Raji (cell line): ENCODE data around the gene PLAC8L1.

Source experiments
- POLR2A ChIP-seq: IDR thresholded peaks from 2 replicates; pipeline ENCODE4 v1.6.1; 2011; ENCODE audit warnings: low read depth, low read length, control low read depth; ENCODE audit not compliant: insufficient read depth

The PLAC8L1 gene

DNA sequence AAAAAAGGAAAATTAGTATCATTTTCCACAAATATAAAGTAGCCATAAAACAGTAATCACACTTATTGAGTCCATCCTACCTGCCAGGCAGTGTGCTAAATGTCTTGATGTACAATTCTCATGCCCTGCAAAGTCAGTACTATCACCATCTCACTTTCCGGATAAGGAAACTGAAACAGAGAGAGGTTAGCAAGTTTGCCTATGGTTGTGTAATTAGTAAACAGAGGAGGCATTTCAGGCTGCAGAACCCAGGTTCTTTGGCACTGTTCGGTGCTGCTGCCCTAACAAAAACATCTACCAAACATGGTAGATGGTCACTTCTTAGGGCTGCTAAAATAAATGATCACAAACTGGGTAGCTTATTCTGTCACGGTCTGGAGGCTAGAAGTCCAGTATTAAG, 22.6 kb downstream of the PLAC8L1 start:
- TF ChIP-seq POLR2A = no peak

DNA sequence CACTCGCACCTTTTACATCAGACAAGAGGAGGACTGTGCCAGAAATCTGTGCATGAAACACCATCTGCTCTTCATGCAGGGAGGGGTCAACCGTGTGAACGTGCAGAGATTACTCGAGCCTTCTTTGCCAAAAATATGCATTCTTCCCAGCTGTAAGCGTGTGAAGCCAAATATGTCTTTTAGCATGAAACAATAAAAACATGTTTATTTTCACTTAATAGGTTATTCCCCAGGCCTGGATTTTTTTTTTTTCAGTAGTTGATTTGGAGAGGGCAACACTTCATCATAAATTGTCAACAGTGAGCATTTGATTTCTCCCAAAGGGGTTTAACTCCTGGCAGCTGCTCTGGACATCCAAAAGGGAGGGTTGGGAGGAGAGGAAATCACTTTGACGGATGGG, 23.8 kb downstream of the PLAC8L1 start:
- no peak for TF ChIP-seq POLR2A

DNA sequence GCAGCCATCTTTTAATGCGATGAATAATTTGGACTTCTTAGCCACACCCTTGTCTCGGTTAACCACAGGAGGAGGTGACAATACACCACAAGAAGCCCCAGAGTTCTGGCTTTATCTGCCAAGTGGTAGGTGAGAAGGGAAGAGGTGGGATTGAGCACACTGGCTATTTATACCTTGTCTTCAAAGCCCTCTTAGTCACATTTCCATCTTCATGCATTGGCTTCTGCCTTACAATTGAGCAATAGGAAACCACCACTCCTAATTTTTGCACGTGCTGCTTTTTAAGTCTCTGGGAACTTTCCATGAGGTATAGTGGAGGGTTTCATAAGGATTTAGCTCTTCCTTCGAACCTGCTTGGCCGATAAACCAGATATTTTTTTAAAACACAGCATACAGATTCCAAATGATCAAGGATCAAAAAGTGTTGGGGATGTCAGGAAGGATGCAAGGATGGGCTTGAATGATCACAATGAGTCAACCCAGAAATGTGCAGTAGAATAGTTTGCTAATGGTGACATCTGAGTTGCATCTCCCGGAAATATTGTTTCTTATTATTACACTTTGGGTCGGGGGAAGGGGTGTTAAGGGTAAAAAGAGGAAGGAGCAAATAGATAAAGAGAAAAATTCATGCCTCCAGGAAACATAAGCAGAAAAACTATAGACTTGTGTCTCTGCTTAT, 25.5 kb downstream of the PLAC8L1 start:
- no peak for TF ChIP-seq POLR2A

DNA sequence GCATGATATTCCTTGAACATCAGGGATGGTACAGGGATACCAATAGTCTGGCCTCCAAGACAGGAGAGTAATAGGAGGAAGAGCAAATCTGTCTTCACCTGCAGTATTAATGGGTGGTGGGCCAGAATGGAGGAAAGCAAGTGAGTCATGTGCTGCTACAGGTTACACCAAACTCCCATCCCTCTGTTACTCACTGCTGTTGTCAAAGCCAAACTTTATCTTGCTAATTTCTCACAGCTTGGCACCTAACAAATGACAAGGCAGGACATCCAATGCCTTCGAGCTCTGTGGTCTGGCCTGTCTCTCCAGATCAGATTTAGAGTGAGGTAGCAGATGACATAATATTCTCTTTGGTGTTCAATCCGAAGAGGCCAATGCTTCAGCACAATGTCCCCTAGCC, 26.8 kb downstream of the PLAC8L1 start:
- no peak for TF ChIP-seq POLR2A

DNA sequence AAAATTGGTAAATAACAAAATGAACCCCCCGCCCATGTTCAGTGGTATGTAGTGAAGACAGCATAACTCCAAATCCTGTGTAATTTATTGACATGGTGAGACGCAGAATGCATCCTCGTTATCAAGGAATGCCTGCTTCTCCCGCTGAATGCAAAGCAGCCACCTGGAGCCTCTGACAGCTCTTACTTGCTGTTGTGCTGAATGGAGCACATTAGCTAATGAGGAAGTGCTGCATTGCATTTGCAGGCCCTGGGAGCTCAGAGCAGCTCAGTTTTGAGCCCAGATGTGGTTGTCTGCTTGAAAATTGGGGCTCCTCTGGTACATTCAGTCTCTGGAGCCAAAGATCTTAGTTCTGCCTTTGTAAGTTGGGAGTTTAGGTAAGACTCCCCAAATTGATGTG, 28.9 kb downstream of the PLAC8L1 start:
- TF ChIP-seq POLR2A = no peak

DNA sequence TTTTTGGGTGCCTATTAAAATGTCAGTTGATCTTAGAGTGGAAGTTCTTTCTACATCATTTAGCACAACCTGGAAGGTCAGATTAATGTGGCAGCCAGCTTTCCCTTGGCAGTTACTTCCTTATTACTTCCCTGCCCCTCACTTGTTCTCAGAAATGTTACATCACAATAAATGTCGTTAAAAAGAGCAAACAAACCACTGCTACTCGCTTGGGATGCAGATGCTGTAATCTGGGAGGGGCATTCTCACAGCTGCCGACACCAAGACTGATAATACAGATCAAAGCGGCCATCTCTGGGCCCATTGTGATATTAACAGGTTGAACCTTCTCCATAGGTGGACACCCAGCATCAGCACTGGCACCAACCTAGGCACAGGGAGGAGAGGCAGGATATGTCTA, 29.3 kb downstream of the PLAC8L1 start:
- TF ChIP-seq POLR2A = no peak

DNA sequence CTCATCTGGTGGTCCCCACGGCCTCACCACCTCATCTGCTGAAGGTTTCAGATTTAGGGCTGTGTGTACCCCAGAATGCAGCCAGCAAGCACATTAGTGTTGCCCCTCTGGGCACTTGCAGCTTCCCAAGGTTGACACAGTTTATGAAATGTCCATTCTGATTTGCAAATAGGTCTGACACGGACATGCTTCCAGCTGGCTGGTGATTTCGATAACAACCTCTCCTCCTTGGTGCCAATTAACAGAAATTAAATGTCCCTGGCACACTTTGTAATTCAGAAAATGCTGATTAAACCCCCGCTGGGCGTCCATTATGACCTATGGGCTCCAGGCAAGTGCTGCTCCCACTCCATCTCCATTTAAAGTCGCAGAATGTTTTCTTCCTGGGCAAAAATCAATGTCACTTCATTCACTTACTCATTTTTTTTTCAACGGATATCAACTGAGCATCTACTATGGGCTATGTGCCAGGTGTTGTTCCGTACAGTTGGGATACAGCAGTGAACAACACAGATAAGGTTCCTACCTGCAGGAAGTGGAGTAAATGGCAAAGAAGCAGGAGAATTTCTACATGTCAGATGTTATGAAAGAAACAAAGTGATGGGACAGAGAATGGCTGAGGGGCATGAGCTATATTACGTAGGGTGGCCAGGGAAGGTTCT, 32.0 kb downstream of the PLAC8L1 start:
- no peak for TF ChIP-seq POLR2A

DNA sequence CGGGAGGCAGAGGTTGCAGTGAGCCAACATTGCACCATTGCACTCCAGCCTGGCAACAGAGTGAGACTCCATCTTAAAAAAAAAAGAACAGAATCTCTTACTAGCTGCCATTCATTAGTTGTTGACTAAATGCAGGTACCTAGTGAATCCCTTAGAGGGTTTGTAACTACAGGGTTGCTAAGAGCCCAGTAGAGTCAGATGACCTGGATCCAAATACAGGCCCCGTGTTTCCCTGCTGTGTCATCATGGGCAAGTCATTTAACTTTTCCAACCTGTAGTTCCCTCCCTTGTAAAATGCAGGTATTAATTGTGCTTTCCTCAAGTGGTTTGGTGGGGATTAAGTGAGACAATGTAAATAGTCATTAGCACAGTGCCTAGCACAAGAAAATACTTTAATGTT, 32.8 kb downstream of the PLAC8L1 start:
- no peak for TF ChIP-seq POLR2A

DNA sequence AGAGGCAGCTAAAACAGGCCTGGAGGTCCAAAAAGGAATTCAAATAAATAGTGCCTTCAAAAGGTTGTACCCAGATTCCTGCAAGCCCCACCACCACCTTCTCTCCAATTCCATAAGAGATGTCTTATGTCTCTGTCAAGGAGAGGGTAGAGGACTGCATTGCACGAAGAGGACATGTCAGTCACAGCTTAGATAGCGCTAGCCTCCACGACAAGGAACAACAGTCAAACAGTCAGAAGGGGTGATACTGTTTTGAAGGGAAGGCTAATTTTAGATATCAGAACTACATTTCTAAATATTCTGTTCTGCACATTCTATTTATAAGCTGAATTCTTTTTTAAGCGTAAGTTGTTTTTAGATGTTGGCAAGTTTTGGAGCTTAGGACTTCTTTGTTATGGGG, 34.2 kb downstream of the PLAC8L1 start:
- no peak for TF ChIP-seq POLR2A

DNA sequence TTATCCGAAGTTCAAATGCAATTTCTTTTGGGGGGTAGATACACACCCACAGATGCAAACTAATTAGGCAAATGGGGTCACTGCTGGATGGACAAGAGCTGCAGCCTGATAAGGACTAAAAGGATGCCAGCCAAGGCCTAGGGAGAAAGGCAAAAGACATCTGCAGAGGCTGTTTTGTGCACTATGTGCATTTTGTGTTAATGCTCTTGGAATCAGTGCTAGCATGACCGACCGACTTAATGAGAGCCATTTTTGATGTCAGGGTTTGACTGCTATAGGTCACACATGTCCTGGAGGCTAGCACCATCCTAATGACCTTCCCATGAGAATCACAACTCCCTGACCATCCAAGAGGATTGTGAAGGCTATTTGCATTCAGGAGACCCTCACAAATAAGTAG, 34.6 kb downstream of the PLAC8L1 start:
- TF ChIP-seq POLR2A = no peak

DNA sequence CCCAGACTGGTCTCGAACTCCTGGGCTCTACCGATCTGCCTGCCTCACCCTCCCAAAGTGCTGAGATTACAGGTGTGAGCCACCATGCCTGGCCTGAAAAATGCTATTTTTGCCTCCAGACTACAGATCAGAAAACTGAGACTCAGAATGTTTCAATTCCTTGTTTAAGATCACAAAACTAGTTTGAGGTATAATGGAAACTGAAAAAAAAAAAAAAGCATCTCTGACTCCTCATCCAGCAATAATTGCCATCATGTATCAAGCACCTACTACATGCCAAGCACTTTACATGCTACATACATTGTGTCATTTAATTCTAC, 35.6 kb downstream of the PLAC8L1 start:
- no peak for TF ChIP-seq POLR2A

DNA sequence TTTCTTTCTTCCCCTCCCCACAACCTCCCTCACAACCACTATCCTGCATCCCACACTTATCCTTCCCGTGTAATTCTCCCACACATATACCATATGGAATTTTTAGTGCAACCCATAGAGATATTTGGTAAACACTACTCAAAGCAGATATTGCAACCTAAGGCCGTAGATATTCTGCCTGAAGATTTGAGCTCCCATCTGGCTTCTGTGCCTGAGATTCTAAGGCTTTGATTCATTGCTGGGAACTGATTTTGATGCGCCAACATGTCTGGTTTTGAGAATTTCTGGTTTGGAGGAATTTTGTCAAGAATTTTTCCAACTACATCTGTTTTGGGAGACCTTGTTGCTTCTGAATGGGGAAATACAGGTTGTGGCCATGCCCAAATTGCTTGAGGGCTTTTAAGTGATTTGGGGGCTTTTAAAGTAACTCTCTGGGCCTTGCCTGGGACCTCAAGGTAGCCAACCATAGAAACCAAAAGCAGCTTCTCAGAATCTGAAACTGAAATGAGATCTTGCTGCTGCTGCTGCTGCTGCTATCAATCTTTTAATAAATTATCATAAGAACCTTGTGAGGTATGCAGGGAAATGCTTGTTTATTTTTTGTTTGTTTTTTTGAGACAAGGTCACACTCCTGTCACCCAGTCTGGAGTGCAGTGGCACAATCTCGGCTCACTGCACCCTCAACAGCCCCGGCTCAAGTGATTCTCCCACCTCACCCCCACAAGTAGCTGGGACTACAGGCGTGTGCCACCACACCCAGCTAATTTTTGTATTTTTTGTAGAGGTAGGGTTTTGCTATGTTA, 36.2 kb downstream of the PLAC8L1 start:
- no peak for TF ChIP-seq POLR2A

DNA sequence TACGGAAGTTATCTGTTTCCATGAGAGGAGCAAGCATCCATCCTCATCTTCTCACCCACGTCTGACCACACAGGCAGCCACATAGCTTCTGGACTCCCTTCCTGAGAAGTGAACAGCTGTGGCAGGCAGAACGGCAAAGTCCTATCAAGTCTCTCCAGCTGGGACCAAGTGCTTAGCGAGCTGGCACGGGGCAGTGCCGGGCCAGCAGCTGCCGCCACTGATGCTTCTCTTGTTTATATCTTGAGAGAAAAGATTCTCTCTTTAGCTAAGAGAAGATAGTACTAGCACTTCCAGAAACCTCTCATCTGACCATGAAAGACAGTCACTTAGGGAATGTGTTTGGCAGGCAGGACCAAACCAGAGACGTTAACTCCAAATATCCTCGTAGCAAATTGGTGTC, 37.2 kb downstream of the PLAC8L1 start:
- no peak for TF ChIP-seq POLR2A

DNA sequence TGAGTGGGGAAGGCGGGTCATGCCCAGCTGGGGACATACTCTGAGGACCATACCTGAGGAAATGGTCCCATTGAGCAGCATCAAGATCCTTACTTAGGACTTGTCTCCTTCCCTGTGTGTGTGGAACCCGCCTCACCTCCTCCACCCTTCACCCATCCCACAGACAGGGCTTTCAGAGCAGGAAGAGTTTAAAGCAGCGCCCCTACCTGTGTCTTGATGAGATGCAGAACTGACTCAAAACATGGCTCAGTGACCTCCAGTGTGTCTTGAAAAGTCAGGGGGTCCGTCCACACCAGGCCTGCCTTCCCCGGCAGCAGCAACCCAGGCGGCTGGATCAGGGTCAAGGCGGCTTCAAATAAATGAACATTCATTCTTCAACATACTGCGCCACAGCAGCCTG, 38.4 kb downstream of the PLAC8L1 start:
- TF ChIP-seq POLR2A = no peak

DNA sequence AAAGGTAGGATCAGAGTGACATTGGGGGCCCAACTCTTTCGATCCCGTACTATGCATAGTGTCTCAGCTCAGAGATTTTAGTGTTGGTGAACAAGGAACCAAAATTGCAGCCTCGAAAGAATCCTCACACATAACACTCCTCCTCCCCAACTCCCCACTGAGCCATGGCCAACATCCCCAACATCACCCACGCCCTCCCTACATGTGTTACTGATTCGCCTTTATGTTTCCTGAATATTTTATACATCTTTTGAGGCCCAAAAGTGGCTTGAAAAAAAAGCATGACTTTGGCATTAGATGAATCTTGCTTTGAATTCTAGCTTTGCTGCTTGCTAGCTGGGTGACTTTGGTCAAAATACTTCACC, 45.2 kb downstream of the PLAC8L1 start:
- TF ChIP-seq POLR2A = no peak

DNA sequence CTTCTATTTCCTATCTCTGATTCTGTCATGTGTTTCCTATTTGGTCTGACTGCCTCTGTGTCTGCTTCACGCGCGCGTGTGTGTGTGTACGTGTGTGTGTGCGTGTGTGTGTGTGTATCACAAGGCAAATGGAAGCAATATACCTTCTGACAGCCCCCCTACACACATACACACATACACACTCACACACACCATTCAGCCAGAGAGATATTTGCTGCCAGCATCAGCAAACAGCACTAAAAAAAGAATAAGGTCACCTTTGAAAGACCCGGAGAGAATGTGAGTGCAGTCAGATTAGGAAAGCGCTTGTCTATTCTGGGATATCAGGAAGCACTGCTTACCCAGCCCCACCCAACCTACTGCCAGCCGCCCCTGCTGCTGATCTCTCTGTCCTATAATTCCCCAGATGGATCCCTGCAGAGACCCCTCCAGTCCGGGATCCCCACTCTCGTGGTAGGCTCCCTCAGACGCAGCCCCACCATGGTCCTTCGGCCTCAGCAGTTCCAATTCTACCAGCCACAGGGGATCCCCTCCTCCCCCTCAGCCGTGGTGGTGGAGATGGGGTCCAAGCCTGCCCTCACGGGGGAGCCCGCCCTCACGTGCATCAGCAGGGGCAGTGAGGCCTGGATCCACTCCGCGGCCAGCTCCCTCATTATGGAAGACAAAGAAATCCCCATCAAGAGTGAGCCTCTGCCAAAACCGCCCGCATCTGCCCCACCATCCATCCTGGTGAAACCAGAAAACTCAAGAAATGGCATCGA, 45.7 kb downstream of the PLAC8L1 start:
- TF ChIP-seq POLR2A = no peak

DNA sequence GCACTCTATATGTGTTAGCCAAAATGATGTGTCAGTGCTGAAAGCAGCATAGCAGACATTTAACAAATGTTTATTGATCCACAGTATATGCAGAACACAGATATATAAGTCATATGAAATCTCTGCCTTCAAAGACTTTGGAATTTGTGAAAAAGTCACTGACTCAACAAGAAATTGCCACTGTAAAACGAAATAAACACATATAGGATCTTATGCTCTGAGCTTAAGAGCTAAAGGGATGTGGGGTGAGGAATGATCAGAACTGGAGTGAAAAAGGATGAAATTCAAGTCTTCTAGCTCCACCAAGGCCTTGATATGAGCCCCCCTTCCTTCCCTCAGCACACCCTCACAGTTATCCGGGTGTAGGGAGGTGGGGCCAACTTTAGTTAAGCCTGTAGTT, 49.9 kb downstream of the PLAC8L1 start:
- no peak for TF ChIP-seq POLR2A
